Activated CD4-positive, alpha-beta memory T cell treated with anti-CD3 and anti-CD28 coated beads, Interleukin-2, amount 10 ng/mL, durations not matched to agents 7 days and 5 days (primary cell): ENCODE measurements around the gene TENM4. TPM values are rescaled to one million over a fixed set of nuclear protein-coding genes. Genes with fewer than 3 reads are reported as not detected.

ENCODE experiments used
- CTCF ChIA-PET: fragments of 350-600 bp; sonication (Branson Sonifier 250); formaldehyde crosslinking; loops from one replicate; lab custom pipeline; 2021; ENCODE audit warnings: antibody characterized with exemption, inconsistent platforms; lab: Charles Lee
- POLR2A ChIA-PET: fragments of 350-600 bp; sonication (Branson Sonifier 250); formaldehyde crosslinking; loops from one replicate; lab custom pipeline; 2021; ENCODE audit warnings: antibody characterized with exemption; lab: Charles Lee
- DNase-seq: peaks from one replicate; pipeline ENCODE4 v3.0.0-alpha.2; 2020
- H3K27ac Mint-ChIP-seq: one replicate; pipeline ENCODE4 v1.8.0; 2021; ENCODE audit warnings: mild to moderate bottlenecking, mixed read lengths
- H3K27me3 Mint-ChIP-seq: one replicate; pipeline ENCODE4 v1.8.0; 2021; ENCODE audit warnings: mixed read lengths
- H3K36me3 Mint-ChIP-seq: one replicate; pipeline ENCODE4 v1.8.0; 2021; ENCODE audit warnings: low read depth, mixed read lengths
- H3K4me1 Mint-ChIP-seq: one replicate; pipeline ENCODE4 v1.8.0; 2021; ENCODE audit warnings: mixed read lengths
- H3K4me3 Mint-ChIP-seq: one replicate; pipeline ENCODE4 v1.8.0; 2021; ENCODE audit warnings: mild to moderate bottlenecking, mixed read lengths
- H3K9me3 Mint-ChIP-seq: one replicate; pipeline ENCODE4 v1.8.0; 2021; ENCODE audit warnings: mixed read lengths
- total RNA-seq, 2 experiments: library from RNA; stranded (reverse); gene quantifications; one replicate each; pipeline ENCODE4 v1.2.3, GENCODE V29; 2021

TENM4 gene
- total RNA-seq, 2 experiments from 2014 or later: not detected

GRCh38 chr11:79388201-79388600, 52.6 kb downstream of the TENM4 start:
- no peaks in the 10 kb centered on the region for H3K27me3 Mint-ChIP-seq
- ChIA-PET CTCF (no interaction called here), POLR2A (no interaction called here)
- no peaks in the 10 kb centered on the region for H3K9me3 Mint-ChIP-seq
- no peaks in the 10 kb centered on the region for H3K4me1 Mint-ChIP-seq
- no peak for DNase-seq
- no peak overlapping the region for H3K4me3 Mint-ChIP-seq
- no peak overlapping the region for H3K27ac Mint-ChIP-seq
- no peaks in the 10 kb centered on the region for H3K36me3 Mint-ChIP-seq

GRCh38 chr11:79383874-79384273, 57.0 kb downstream of the TENM4 start:
- Mint-ChIP-seq H3K27me3 (no peaks in the 10 kb centered on the region), H3K27ac (no peak overlapping the region), H3K4me1 (no peaks in the 10 kb centered on the region), H3K9me3 (no peaks in the 10 kb centered on the region), H3K4me3 (no peak overlapping the region), H3K36me3 (no peaks in the 10 kb centered on the region)
- CTCF ChIA-PET: no interaction called here
- POLR2A ChIA-PET: no interaction called here
- DNase-seq: no peak

DNA sequence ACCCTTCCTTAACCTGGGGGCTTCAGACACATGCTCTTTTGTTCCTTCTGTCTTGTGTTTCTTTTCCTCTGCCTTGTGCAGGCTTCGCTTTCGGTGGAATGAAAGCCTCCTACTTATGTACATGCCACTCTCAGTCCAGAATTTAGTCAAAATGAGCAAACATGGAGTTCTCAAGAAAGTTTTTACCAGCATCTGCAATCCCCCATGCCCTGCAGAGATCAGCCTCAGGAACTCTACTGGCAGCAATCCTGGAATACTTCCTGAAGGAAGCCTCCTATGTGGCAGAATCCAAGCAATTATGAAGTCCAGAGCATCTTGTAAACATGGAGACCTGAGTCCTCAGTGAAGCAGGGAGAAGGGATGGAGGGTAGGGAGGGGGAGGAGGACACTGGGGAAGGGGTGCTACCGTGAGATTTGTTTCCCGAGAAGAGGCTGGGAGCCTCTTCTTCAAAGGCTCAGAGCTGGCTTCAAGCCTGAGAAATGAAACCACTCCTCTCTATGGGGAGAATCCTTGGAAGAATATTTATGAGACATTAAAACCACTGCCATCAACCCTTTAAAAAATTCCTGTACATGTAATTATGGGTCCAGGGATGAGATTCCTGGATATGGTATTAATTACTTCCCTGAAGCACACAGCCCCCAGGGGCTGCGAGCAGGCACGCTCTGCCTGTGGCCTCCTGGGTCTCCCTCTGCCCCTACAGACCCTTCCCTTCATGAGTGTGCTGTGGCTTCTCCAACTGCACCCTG, 58.4 kb downstream of the TENM4 start:
- ChIA-PET POLR2A (no interaction called here), CTCF (no interaction called here)
- no peak overlapping the region for H3K27ac Mint-ChIP-seq
- DNase-seq: no peak
- H3K36me3 Mint-ChIP-seq: no peaks in the 10 kb centered on the region
- H3K9me3 Mint-ChIP-seq: no peaks in the 10 kb centered on the region
- no peak overlapping the region for H3K4me3 Mint-ChIP-seq
- H3K4me1 Mint-ChIP-seq: no peaks in the 10 kb centered on the region
- no peaks in the 10 kb centered on the region for H3K27me3 Mint-ChIP-seq

DNA sequence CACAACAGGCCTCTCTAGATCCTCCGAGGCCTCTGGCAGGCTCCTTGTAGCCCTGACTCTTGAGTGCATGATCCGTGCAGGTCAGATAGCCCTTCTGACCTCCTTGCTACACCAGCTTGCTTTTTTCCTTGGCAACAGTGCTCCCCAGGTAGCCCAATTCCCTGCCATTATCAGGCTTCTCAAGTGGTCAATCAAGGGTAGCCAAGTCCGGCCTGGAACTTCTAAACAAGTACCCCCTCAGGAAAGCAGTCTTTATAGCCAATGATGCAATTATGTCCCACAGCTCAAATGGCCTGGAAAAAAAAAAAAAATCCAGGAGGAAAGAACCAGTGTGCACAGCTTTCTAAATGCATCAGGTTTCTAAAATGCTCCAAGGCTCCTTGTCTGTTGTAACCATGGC, 59.8 kb downstream of the TENM4 start:
- Mint-ChIP-seq H3K27ac (no peak overlapping the region), H3K27me3 (no peaks in the 10 kb centered on the region), H3K4me3 (no peak overlapping the region), H3K9me3 (no peaks in the 10 kb centered on the region), H3K4me1 (no peaks in the 10 kb centered on the region), H3K36me3 (no peaks in the 10 kb centered on the region)
- ChIA-PET CTCF (no interaction called here), POLR2A (no interaction called here)
- DNase-seq: no peak

GRCh38 chr11:79377406-79377805, 63.4 kb downstream of the TENM4 start:
- Mint-ChIP-seq H3K4me3 (no peak overlapping the region), H3K27me3 (peaks cover 2% of the 10 kb centered on the region), H3K36me3 (no peaks in the 10 kb centered on the region), H3K9me3 (no peaks in the 10 kb centered on the region), H3K27ac (no peak overlapping the region), H3K4me1 (no peaks in the 10 kb centered on the region)
- POLR2A ChIA-PET: no interaction called here
- DNase-seq: no peak
- CTCF ChIA-PET: no interaction called here

GRCh38 chr11:79375818-79376550, 64.8 kb downstream of the TENM4 start:
- CTCF ChIA-PET: no interaction called here
- no peak overlapping the region for H3K27ac Mint-ChIP-seq
- H3K27me3 Mint-ChIP-seq: peaks cover 5% of the 10 kb centered on the region
- no peaks in the 10 kb centered on the region for H3K36me3 Mint-ChIP-seq
- POLR2A ChIA-PET: no interaction called here
- H3K4me1 Mint-ChIP-seq: no peaks in the 10 kb centered on the region
- no peak for DNase-seq
- no peaks in the 10 kb centered on the region for H3K9me3 Mint-ChIP-seq
- no peak overlapping the region for H3K4me3 Mint-ChIP-seq

- DNase-seq: no peak
- POLR2A ChIA-PET: no interaction called here
- Mint-ChIP-seq H3K4me1 (no peaks in the 10 kb centered on the region), H3K27me3 (peaks cover 5% of the 10 kb centered on the region), H3K27ac (no peak overlapping the region), H3K4me3 (no peak overlapping the region), H3K9me3 (no peaks in the 10 kb centered on the region), H3K36me3 (no peaks in the 10 kb centered on the region)
- CTCF ChIA-PET: no interaction called here
Measured at GRCh38 chr11:79374727-79375126, 66.1 kb downstream of the TENM4 start.

DNA sequence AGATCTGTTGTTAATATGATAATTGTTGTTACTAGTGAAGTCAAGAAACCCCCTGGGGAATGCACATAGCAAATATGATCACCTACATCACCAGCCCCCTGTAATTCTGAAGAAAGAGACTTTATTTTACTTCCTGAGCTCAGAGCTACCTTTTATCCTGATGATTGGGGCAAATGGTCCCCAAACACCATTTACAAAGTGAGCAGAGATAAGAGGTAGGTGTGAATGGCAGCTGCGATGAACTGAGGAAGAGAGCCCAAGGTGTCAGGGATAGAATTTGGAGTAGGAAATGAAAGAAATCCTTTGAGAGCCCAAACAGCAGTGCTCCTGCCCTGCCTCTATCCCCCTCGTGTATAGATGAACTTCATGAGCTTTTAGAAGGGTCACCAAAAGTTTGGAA, 69.1 kb downstream of the TENM4 start:
- Mint-ChIP-seq H3K9me3 (no peaks in the 10 kb centered on the region), H3K36me3 (no peaks in the 10 kb centered on the region), H3K4me3 (no peak overlapping the region), H3K27ac (no peak overlapping the region), H3K4me1 (no peaks in the 10 kb centered on the region), H3K27me3 (peaks cover 5% of the 10 kb centered on the region)
- ChIA-PET POLR2A (no interaction called here), CTCF (no interaction called here)
- no peak for DNase-seq

DNA sequence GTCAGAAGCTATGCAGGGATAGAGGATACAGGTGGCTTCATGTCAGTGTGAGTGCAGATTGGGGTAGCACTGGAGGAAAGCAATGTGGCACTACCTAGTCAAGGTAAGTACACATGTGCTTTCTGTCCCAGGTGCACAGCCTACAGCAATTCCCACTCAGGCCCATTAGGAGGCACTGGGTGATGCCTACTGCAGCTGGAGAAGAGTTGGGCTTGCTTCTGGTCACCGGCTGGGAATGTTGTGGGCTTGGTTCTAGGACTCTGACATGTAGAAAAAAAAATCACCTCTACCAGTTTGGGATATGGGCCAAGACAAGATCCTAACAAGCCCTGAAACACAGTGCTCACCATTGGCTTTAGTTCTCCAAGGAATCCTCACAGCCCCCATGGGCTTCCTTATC, 69.7 kb downstream of the TENM4 start:
- Mint-ChIP-seq H3K36me3 (no peaks in the 10 kb centered on the region), H3K9me3 (no peaks in the 10 kb centered on the region), H3K4me1 (no peaks in the 10 kb centered on the region), H3K27me3 (peaks cover 5% of the 10 kb centered on the region), H3K4me3 (no peak overlapping the region), H3K27ac (no peak overlapping the region)
- DNase-seq: no peak
- ChIA-PET CTCF (no interaction called here), POLR2A (no interaction called here)

- no peak overlapping the region for H3K4me3 Mint-ChIP-seq
- peaks cover 5% of the 10 kb centered on the region for H3K27me3 Mint-ChIP-seq
- no peaks in the 10 kb centered on the region for H3K9me3 Mint-ChIP-seq
- ChIA-PET POLR2A (no interaction called here), CTCF (no interaction called here)
- H3K36me3 Mint-ChIP-seq: no peaks in the 10 kb centered on the region
- H3K27ac Mint-ChIP-seq: no peak overlapping the region
- no peaks in the 10 kb centered on the region for H3K4me1 Mint-ChIP-seq
- DNase-seq: no peak
Measured at GRCh38 chr11:79369055-79369454, 71.8 kb downstream of the TENM4 start.

DNA sequence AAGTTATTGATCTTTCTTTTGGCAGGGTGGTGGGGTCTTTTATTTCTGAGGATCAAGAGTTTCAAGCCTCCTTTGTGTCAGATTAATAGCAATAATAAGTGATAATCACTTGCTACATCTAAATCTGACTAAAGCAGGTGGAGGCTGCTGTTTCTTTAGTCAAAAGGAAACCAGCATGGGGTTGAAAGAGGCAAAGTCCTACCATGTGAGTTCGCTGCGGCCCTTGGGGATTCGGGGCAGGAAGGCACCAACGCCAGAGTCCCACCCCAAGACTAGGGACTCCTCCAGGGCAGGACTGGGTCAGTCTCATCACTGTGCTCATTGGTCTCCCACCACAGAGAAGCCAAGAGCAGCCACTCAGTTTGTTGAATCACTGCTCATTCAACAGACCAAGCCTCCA, 73.0 kb downstream of the TENM4 start:
- Mint-ChIP-seq H3K36me3 (no peaks in the 10 kb centered on the region), H3K4me1 (no peaks in the 10 kb centered on the region), H3K27ac (no peak overlapping the region), H3K4me3 (no peak overlapping the region), H3K9me3 (no peaks in the 10 kb centered on the region), H3K27me3 (peaks cover 3% of the 10 kb centered on the region)
- ChIA-PET POLR2A (no interaction called here), CTCF (no interaction called here)
- DNase-seq: no peak

- H3K4me1 Mint-ChIP-seq: no peaks in the 10 kb centered on the region
- no peak for DNase-seq
- H3K36me3 Mint-ChIP-seq: no peaks in the 10 kb centered on the region
- POLR2A ChIA-PET: no interaction called here
- no peaks in the 10 kb centered on the region for H3K9me3 Mint-ChIP-seq
- CTCF ChIA-PET: interaction anchor here (0.7 kb wide), 1 partner anchor 11 kb away, joined by 3 read pairs; no protein-coding TSS in a partner anchor
- no peak overlapping the region for H3K4me3 Mint-ChIP-seq
- H3K27me3 Mint-ChIP-seq: no peaks in the 10 kb centered on the region
- no peak overlapping the region for H3K27ac Mint-ChIP-seq
Measured at GRCh38 chr11:79366218-79366617, 74.6 kb downstream of the TENM4 start.

- H3K27me3 Mint-ChIP-seq: no peaks in the 10 kb centered on the region
- no peaks in the 10 kb centered on the region for H3K9me3 Mint-ChIP-seq
- no peak overlapping the region for H3K27ac Mint-ChIP-seq
- no peak overlapping the region for H3K4me3 Mint-ChIP-seq
- no peaks in the 10 kb centered on the region for H3K4me1 Mint-ChIP-seq
- H3K36me3 Mint-ChIP-seq: no peaks in the 10 kb centered on the region
- DNase-seq: no peak
- CTCF ChIA-PET: no interaction called here
- POLR2A ChIA-PET: no interaction called here
Measured at GRCh38 chr11:79363861-79364378, 76.9 kb downstream of the TENM4 start.

DNA sequence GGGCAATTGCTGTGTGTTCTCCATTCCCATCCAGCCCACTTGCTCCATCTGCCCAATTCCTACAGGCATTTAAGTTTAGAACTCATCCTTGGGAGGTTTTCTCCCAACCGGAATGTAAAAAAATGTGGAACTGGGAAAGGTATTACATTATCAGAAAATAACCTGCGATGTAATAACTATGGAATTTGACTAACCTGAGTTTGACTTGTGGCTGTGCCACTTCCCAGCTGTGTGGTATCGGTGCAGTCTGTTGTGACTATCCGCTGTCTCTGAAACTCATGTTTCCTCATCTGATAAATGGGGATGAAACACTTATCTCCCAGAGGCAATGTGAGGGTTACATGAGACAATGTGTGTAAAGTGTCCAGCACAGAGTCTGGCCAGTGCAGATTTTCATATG, 77.6 kb downstream of the TENM4 start:
- Mint-ChIP-seq H3K27ac (no peak overlapping the region), H3K27me3 (no peaks in the 10 kb centered on the region), H3K36me3 (no peaks in the 10 kb centered on the region), H3K4me1 (no peaks in the 10 kb centered on the region), H3K9me3 (no peaks in the 10 kb centered on the region), H3K4me3 (no peak overlapping the region)
- no peak for DNase-seq
- CTCF ChIA-PET: no interaction called here
- POLR2A ChIA-PET: no interaction called here
